GM12891 (cell line): ENCODE measurements around the gene PHF10.

Experiments
- POLR2A ChIP-seq: IDR thresholded peaks from 2 replicates; pipeline ENCODE4 v1.6.1; 2011; ENCODE audit warnings: low read depth, low read length, control low read depth
- POLR2AphosphoS5 ChIP-seq: IDR thresholded peaks from 2 replicates; pipeline ENCODE4 v1.6.1; 2011; ENCODE audit warnings: low read depth, low read length, control low read depth
- POU2F2 ChIP-seq: IDR thresholded peaks from 2 replicates; pipeline ENCODE4 v1.6.1; 2011; ENCODE audit warnings: low read depth, mild to moderate bottlenecking, control low read depth, low read length, moderate library complexity
- SPI1 ChIP-seq: IDR thresholded peaks from 2 replicates; pipeline ENCODE4 v1.6.1; 2011; ENCODE audit warnings: low read depth, low read length, control low read depth
- TAF1 ChIP-seq: IDR thresholded peaks from 2 replicates; pipeline ENCODE4 v1.6.1; 2011; ENCODE audit warnings: low read depth, low read length, control low read depth

DNA sequence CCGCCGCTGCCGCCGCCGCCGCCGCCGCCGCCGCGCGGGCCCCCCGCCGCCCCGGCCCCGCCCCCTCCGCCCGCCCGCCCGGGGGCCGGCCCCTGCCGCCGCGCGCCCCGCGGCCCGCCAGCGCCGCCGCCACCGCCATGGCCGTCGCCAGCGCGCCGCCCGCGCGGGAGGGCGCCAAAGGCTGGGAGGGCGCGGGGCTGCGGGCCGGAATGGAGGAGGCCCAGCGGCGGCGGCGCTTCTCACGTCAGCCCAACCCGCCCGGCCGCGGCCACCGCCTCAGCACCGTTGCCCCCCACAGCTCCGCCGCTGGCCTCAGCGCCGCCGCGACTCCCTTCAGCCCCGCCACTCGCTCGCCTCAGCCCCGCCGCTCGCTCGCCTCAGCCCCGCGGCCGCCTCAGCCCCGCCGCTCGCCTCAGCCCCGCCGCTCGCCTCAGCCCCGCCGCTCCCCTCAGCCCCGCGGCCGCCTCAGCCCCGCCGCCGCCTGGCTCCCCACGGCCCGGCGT, 258 bp downstream of the PHF10 start:
- TF ChIP-seq TAF1, result no peak
- TF ChIP-seq POLR2A, result no peak
- no peak for TF ChIP-seq POLR2AphosphoS5
- TF ChIP-seq POU2F2, result no peak
- TF ChIP-seq SPI1, result no peak
